Lung (tissue), 12 donors: ENCODE measurements around the gene FBN1. TPM values are rescaled to one million over a fixed set of nuclear protein-coding genes. Genes with fewer than 3 reads are reported as not detected.

Experiments used
- ATAC-seq: fragments of 200-7000 bp; cut with Tn5 transposase; one replicate; pipeline ENCODE4 v1.9.1; 2020; ENCODE audit warnings: moderate number of reproducible peaks; ENCODE audit not compliant: insufficient read depth, low FRiP score
- DNase-seq, 3 donors: peaks; one replicate each; pipeline ENCODE4 v3.0.0-alpha.2; 2013 to 2017
- H3K27ac ChIP-seq, 2 donors: one replicate each; pipeline ENCODE4 v1.5.1; 2013; ENCODE audit warnings: mild to moderate bottlenecking in 2 of 2, moderate library complexity in 2 of 2, control low read depth in 1 of 2, inconsistent platforms in 1 of 2, low read depth in 1 of 2, low read length in 1 of 2
- H3K27me3 ChIP-seq, 3 donors: one replicate each; pipeline ENCODE4 v1.5.1; 2013; ENCODE audit warnings: low read length in 2 of 3; ENCODE audit not compliant: control insufficient read depth in 3 of 3, insufficient read depth in 3 of 3
- H3K36me3 ChIP-seq, 4 donors: one replicate each; pipeline ENCODE4 v1.5.1; 2013; ENCODE audit warnings: low read length in 4 of 4, mild to moderate bottlenecking in 1 of 4, moderate library complexity in 1 of 4; ENCODE audit not compliant: control insufficient read depth in 4 of 4, insufficient read depth in 4 of 4
- H3K4me1 ChIP-seq, 5 donors: one replicate each; pipeline ENCODE4 v1.5.1; 2013; ENCODE audit warnings: low read length in 5 of 5, mild to moderate bottlenecking in 2 of 5, moderate library complexity in 1 of 5; ENCODE audit not compliant: control insufficient read depth in 5 of 5, insufficient read depth in 5 of 5
- H3K4me3 ChIP-seq: one replicate; pipeline ENCODE4 v1.5.1; 2013; ENCODE audit warnings: mild to moderate bottlenecking, control low read depth, moderate library complexity
- H3K9ac ChIP-seq, 2 donors: one replicate each; pipeline ENCODE4 v1.5.1; 2013; ENCODE audit warnings: low read length in 2 of 2, control low read depth in 1 of 2; ENCODE audit not compliant: insufficient read depth in 1 of 2
- H3K9me3 ChIP-seq, 4 donors: one replicate each; pipeline ENCODE4 v1.5.1; 2013; ENCODE audit warnings: low read length in 3 of 4, mild to moderate bottlenecking in 1 of 4, moderate library complexity in 1 of 4; ENCODE audit not compliant: control insufficient read depth in 4 of 4, insufficient read depth in 3 of 4
- CTCF ChIP-seq: IDR thresholded peaks from 2 replicates; pipeline ENCODE4 v1.5.1; 2012; ENCODE audit warnings: mild to moderate bottlenecking; ENCODE audit errors: control extremely low read depth, extremely low read depth
- WGBS, 2 donors: extraction: QIAGEN DNeasy Blood & Tissue Kit; methylation state at CpG; one replicate each; pipeline ENCODE4 v1.1.7; 2013; 5-methylcytosine and 5-hydroxymethylcytosine counted together
- polyA plus RNA-seq, 2 donors: library from polyadenylated mRNA; stranded (reverse); fragments of 200-250 nt; gene quantifications; one replicate each; pipeline ENCODE4 v1.2.1, GENCODE V29; 2013
- total RNA-seq, 2 donors: library from RNA; depleted of rRNA in 1 of 2; stranded (reverse); fragments of >200 nt in 1 of 2; gene quantifications; one replicate each; pipeline ENCODE4 v1.2.1, GENCODE V29; 2014 to 2021
- donor health status: control.
- donor health status: control.
- donor health status: Bipolar disorder and iron deficiency.
- donor health status: healthy.
- donor health status: DM: yes; HTN: yes; CAD: no.

FBN1 gene
- total and polyA plus RNA-seq, 4 donors: 6.0 to 170 (median 60.8) TPM

- Histone ChIP-seq H3K9ac (no peak overlapping the region), H3K27ac (no peak overlapping the region), H3K27me3 (no peaks in the 10 kb centered on the region), H3K4me1 (peaks cover 0 to 10% (median 0%) of the 10 kb centered on the region in 5 donors), H3K36me3 (peaks cover 0 to 3% (median 0%) of the 10 kb centered on the region in 4 donors), H3K4me3 (no peak overlapping the region), H3K9me3 (no peaks in the 10 kb centered on the region)
- ATAC-seq (no peak), DNase-seq (no peak)
- 84 to 89% methylated on average over 5 of the region's 5 CpGs for WGBS, 2 donors
- no peak for TF ChIP-seq CTCF
Measured at GRCh38 chr15:48584090-48584811, 61.3 kb downstream of the FBN1 start.

- Histone ChIP-seq H3K27me3 (no peaks in the 10 kb centered on the region), H3K9me3 (no peaks in the 10 kb centered on the region), H3K4me1 (peaks cover 0 to 10% (median 1%) of the 10 kb centered on the region in 5 donors), H3K4me3 (no peak overlapping the region), H3K27ac (no peak overlapping the region), H3K9ac (no peak overlapping the region), H3K36me3 (no peaks in the 10 kb centered on the region)
- ATAC-seq: no peak
- no peak for DNase-seq
- TF ChIP-seq CTCF: no peak
- 74 to 83% methylated on average over 11 of the region's 11 CpGs for WGBS, 2 donors
Measured at GRCh38 chr15:48582452-48583247, 62.9 kb downstream of the FBN1 start.

GRCh38 chr15:48581219-48581618 lies 64.3 kb downstream of the FBN1 start:
- Histone ChIP-seq H3K27me3 (no peaks in the 10 kb centered on the region), H3K9me3 (no peaks in the 10 kb centered on the region), H3K27ac (no peak overlapping the region), H3K4me1 (peaks cover 0 to 10% (median 8%) of the 10 kb centered on the region in 5 donors), H3K9ac (no peak overlapping the region), H3K4me3 (no peak overlapping the region), H3K36me3 (no peaks in the 10 kb centered on the region)
- DNase-seq (no peak), ATAC-seq (no peak)
- no peak for TF ChIP-seq CTCF
- WGBS, 2 donors: 84% methylated on average over 4 of the region's 4 CpGs
